K562 (cell line): Measurements from ENCODE around the gene SH3D19. TPM values are rescaled to one million over a fixed set of nuclear protein-coding genes. Genes with fewer than 3 reads are reported as not detected.
A peak's percentile ranks its signal among the peaks of the same experiment; 100 is the strongest.

Source experiments
- ATAC-seq: fragments of 200-7000 bp; cut with Tn5 transposase; 3 replicates; pipeline ENCODE4 v1.9.1; 2020; ENCODE audit warnings: moderate library complexity
- Bru-seq: library from RNA; stranded (reverse); fragments of 400-500 nt; gene quantifications from one replicate; lab custom pipeline; 2021; lab: Mats Ljungman, UMichigan
- BruChase-seq, 2 experiments: library from RNA; stranded (reverse); fragments of 400-500 nt; gene quantifications; one replicate each; lab custom pipeline; 2021; lab: Mats Ljungman, UMichigan
- BruUV-seq: library from RNA; stranded (reverse); fragments of 400-500 nt; replicated peaks from 2 replicates; lab custom pipeline; 2021; lab: Mats Ljungman, UMichigan
- CTCF ChIA-PET: fragments of 300-600 bp; formaldehyde crosslinking; extraction: SDS; loops from one replicate; lab custom pipeline; 2021; ENCODE audit warnings: low intra/inter-chr PET ratio; lab: Yijun Ruan, JAX
- POLR2A ChIA-PET: fragments of 300-600, 350-650 bp; sonication (Branson Sonifier 250); formaldehyde crosslinking; extraction: SDS; loops from one replicate; lab custom pipeline; 2021; ENCODE audit warnings: antibody characterized with exemption, inconsistent platforms; lab: Yijun Ruan, JAX
- DNase-seq, 4 experiments: peaks; one replicate each; pipeline versions ENCODE4 v3.0.0 to v3.0.0-alpha.2; 2011 to 2018; ENCODE audit warnings: low spot score in 3 of 4, mixed read lengths in 3 of 4; ENCODE audit errors: extremely low read depth in 1 of 4
- FAIRE-seq: peaks from 2 replicates; lab custom pipeline; 2011; peaks lifted over from hg19 to GRCh38; lab: Jason Lieb, UNC
- H2AFZ ChIP-seq: 2 replicates; pipeline ENCODE4 v1.6.0; 2011; ENCODE audit warnings: low read depth, low read length, control low read depth, inconsistent platforms
- H3K27ac ChIP-seq: fragments of 200-600 bp; 3 replicates; pipeline ENCODE4 v1.8.0; 2011; ENCODE audit warnings: low read depth, mild to moderate bottlenecking, control low read depth, inconsistent platforms, low read length, moderate library complexity, mixed read lengths; ENCODE audit errors: extremely low read depth
- H3K27me3 ChIP-seq, 2 experiments: fragments of 300-600 bp in 1 of 2; 2 replicates in 1 of 2; 3 replicates in 1 of 2; pipeline versions ENCODE4 v1.6.0 to v1.8.0; 2011; ENCODE audit warnings: inconsistent platforms in 2 of 2, low read length in 2 of 2, mild to moderate bottlenecking in 1 of 2, mixed read lengths in 1 of 2, moderate library complexity in 1 of 2; ENCODE audit not compliant: control insufficient read depth in 2 of 2, insufficient read depth in 2 of 2
- H3K36me3 ChIP-seq: fragments of 300-600 bp; 3 replicates; pipeline ENCODE4 v1.8.0; 2011; ENCODE audit warnings: mild to moderate bottlenecking, low read length, inconsistent platforms; ENCODE audit not compliant: control insufficient read depth, insufficient read depth
- H3K4me1 ChIP-seq, 2 experiments: fragments of 200-600 bp in 1 of 2; replicated peaks in 1 of 2; 2 replicates in 1 of 2; 3 replicates in 1 of 2; pipeline versions ENCODE4 v1.5.1 to v1.8.0; 2011; ENCODE audit warnings: inconsistent platforms in 2 of 2, low read length in 2 of 2, mild to moderate bottlenecking in 1 of 2, mixed read lengths in 1 of 2, moderate library complexity in 1 of 2; ENCODE audit not compliant: control insufficient read depth in 2 of 2, insufficient read depth in 2 of 2
- H3K4me2 ChIP-seq: 2 replicates; pipeline ENCODE4 v1.6.1; 2011; ENCODE audit warnings: low read length, control low read depth, inconsistent platforms, mixed read lengths; ENCODE audit not compliant: insufficient read depth
- H3K4me3 ChIP-seq: fragments of 200-600 bp; sonication (generic), shearing (Covaris generic); 2 replicates; pipeline ENCODE4 v1.5.1; 2016; ENCODE audit warnings: control low read depth, inconsistent platforms
- H3K79me2 ChIP-seq: fragments of 200-600 bp; 3 replicates; pipeline ENCODE4 v1.8.0; 2011; ENCODE audit warnings: low read length, inconsistent platforms; ENCODE audit not compliant: control insufficient read depth, insufficient read depth
- H3K9ac ChIP-seq, 2 experiments: 2 replicates each; pipeline versions ENCODE4 v1.6.0 to v1.6.1; 2011; ENCODE audit warnings: low read depth in 2 of 2, low read length in 2 of 2, control low read depth in 1 of 2, inconsistent platforms in 1 of 2, mild to moderate bottlenecking in 1 of 2, mixed read lengths in 1 of 2; ENCODE audit not compliant: insufficient read depth in 1 of 2
- H3K9me1 ChIP-seq: one replicate; pipeline ENCODE4 v1.6.0; 2011; ENCODE audit warnings: inconsistent platforms, mild to moderate bottlenecking, low read length, moderate library complexity; ENCODE audit not compliant: control insufficient read depth, insufficient read depth
- H3K9me3 ChIP-seq: replicated peaks from 2 replicates; pipeline ENCODE4 v1.5.1; 2011; ENCODE audit warnings: low read depth, low read length, inconsistent platforms; ENCODE audit not compliant: control insufficient read depth, insufficient read depth
- H4K20me1 ChIP-seq: replicated peaks from 2 replicates; pipeline ENCODE4 v1.6.1; 2011; ENCODE audit warnings: low read length, inconsistent platforms, mixed read lengths; ENCODE audit not compliant: control insufficient read depth, insufficient read depth
- CBX3 ChIP-seq, 2 experiments: IDR thresholded peaks; 1 replicate in 1 of 2; 2 replicates in 1 of 2; pipeline ENCODE4 v1.6.1; 2012; ENCODE audit warnings: inconsistent platforms in 2 of 2, low read length in 2 of 2, borderline replicate concordance in 1 of 2, control low read depth in 1 of 2
- KLF6 ChIP-seq: fragments of 250-450 bp; sonication (Bioruptor Pico); IDR thresholded peaks from 2 replicates; pipeline ENCODE4 v1.4.0; 2020; ENCODE audit warnings: mild to moderate bottlenecking, moderate library complexity, borderline replicate concordance
- LEF1 ChIP-seq: fragments of 450-650 bp; IDR thresholded peaks from 2 replicates; pipeline ENCODE4 v1.6.1; 2016; ENCODE audit warnings: mild to moderate bottlenecking
- MAFG ChIP-seq: fragments of 450-650 bp; conservative IDR thresholded peaks from 2 replicates; pipeline ENCODE4 v1.6.1; 2016; ENCODE audit warnings: missing genetic modification characterization, missing compliant biosample characterization
- MYNN ChIP-seq, 2 experiments: sonication (generic); formaldehyde crosslinking in 1 of 2; IDR thresholded peaks; 2 replicates each; pipeline versions ENCODE4 v1.5.0 to v1.6.1; 2016 to 2020; ENCODE audit warnings: antibody characterized with exemption in 1 of 2, missing genetic modification reagents in 1 of 2
- NFXL1 ChIP-seq: fragments of 450-650 bp; formaldehyde crosslinking; IDR thresholded peaks from 2 replicates; pipeline ENCODE4 v1.4.0; 2021; ENCODE audit warnings: mild to moderate bottlenecking
- POU5F1 ChIP-seq: fragments of 150-350 bp; IDR thresholded peaks from 2 replicates; pipeline ENCODE4 v1.6.1; 2014; ENCODE audit warnings: borderline replicate concordance, low read length, low read depth, mild to moderate bottlenecking; ENCODE audit not compliant: partially characterized antibody
- SOX6 ChIP-seq: fragments of 450-650 bp; IDR thresholded peaks from 2 replicates; pipeline ENCODE4 v1.6.1; 2014; ENCODE audit warnings: mild to moderate bottlenecking
- TRIM24 ChIP-seq, 2 experiments: fragments of 450-650 bp; IDR thresholded peaks; 2 replicates each; pipeline ENCODE4 v1.6.1; 2016
- ZFX ChIP-seq: sonication (generic); formaldehyde crosslinking; IDR thresholded peaks from 2 replicates; pipeline ENCODE4 v1.8.0; 2022; ENCODE audit warnings: mild to moderate bottlenecking, missing genetic modification reagents, moderate library complexity
- ZSCAN29 ChIP-seq: fragments of 450-650 bp; IDR thresholded peaks from 2 replicates; pipeline ENCODE4 v1.6.1; 2017
- WGBS: fragments of 100-300 bp; shearing (Covaris generic); methylation state at CpG from one replicate; pipeline ENCODE4 v1.1.6; 2016; ENCODE audit warnings: low coverage, mixed read lengths; ENCODE audit not compliant: insufficient coverage; ENCODE audit errors: missing lambda C conversion rate; 5-methylcytosine and 5-hydroxymethylcytosine counted together
- in situ Hi-C: fragments of 300-500 bp; cut with MboI; formaldehyde crosslinking; loops from 4 replicates; pipeline ENCODE4 v1.15.0; 2018; ENCODE audit warnings: inconsistent platforms, mixed read lengths
- intact Hi-C: fragments of 100-400 bp; cut with micrococcal nuclease; formaldehyde crosslinking; loops from 2 replicates; pipeline ENCODE4 v1.14.2; 2022
- long read RNA-seq, 3 experiments: library from polyadenylated mRNA in 2 of 3; library from RNA in 1 of 3; unstranded in 2 of 3; stranded (forward) in 1 of 3; transcript quantifications; one replicate each; pipeline ENCODE4 v2.0.0, GENCODE V29; 2019 to 2022
- polyA minus RNA-seq, 3 experiments: library from RNA; depleted of rRNA, polyadenylated mRNA; stranded (reverse); fragments of >200 nt; gene quantifications; 2 replicates each; pipeline ENCODE4 v1.2.3, GENCODE V29; 2011
- polyA plus RNA-seq, 8 experiments: library from polyadenylated mRNA; depleted of rRNA in 4 of 8; stranded (reverse) in 5 of 8; unstranded in 3 of 8; fragments of >200 nt; fragmentation: Nextera tagmentation in 2 of 8; fragmentation: Illumina TruSeq in 1 of 8; extraction: Ambion mirVana in 2 of 8; extraction: Trizol in 1 of 8; gene quantifications; 2 replicates each; pipeline versions ENCODE4 v1.2.1 to v1.2.3, GENCODE V29; 2011 to 2014; ENCODE audit warnings: inconsistent platforms in 1 of 8, missing spikeins in 1 of 8
- total RNA-seq, 7 experiments: library from RNA; depleted of rRNA in 6 of 7; stranded (reverse); fragments of >200 nt in 6 of 7; fragmentation: Illumina TruSeq in 2 of 7; extraction: Trizol in 2 of 7; gene quantifications; 2 replicates each; pipeline versions ENCODE4 v1.2.1 to v1.2.3, GENCODE V29; 2011 to 2021; ENCODE audit warnings: low replicate concordance in 1 of 7
- TF ChIP-seq, protein P1 (sequence below): sonication (generic); formaldehyde crosslinking; IDR thresholded peaks from 2 replicates; pipeline ENCODE4 v1.8.1; 2022; ENCODE audit warnings: missing genetic modification reagents

Gene SH3D19, protein sequence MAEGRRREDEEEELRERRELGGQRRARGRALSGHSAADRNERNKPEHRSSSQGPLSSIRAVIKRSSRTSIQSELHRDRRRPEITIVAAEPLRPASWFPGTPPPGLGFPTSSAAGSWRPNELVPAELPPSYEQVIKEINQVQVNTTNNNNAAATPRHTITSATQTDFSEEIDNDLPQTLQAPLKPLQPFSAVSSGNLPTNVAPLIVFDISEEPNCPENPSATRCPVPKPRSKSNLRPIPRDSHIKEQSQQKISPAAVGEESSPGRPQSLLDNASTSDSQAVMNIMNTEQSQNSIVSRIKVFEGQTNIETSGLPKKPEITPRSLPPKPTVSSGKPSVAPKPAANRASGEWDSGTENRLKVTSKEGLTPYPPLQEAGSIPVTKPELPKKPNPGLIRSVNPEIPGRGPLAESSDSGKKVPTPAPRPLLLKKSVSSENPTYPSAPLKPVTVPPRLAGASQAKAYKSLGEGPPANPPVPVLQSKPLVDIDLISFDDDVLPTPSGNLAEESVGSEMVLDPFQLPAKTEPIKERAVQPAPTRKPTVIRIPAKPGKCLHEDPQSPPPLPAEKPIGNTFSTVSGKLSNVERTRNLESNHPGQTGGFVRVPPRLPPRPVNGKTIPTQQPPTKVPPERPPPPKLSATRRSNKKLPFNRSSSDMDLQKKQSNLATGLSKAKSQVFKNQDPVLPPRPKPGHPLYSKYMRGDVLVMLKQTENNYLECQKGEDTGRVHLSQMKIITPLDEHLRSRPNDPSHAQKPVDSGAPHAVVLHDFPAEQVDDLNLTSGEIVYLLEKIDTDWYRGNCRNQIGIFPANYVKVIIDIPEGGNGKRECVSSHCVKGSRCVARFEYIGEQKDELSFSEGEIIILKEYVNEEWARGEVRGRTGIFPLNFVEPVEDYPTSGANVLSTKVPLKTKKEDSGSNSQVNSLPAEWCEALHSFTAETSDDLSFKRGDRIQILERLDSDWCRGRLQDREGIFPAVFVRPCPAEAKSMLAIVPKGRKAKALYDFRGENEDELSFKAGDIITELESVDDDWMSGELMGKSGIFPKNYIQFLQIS
- total RNA-seq (2011; cell fraction: chromatin; rRNA removed; ENCODE audit: low replicate concordance) = 0.09 TPM in 1 of 2 replicates, not detected in the other
- total RNA-seq (2011; cell fraction: nucleolus; rRNA removed) = not detected in 2 replicates
- 1.7 TPM in 1 of 2 replicates, not detected in the other for total RNA-seq (2011; cell fraction: nucleoplasm; rRNA removed)
- not detected in 2 replicates for total RNA-seq (2014; rRNA removed)
- total RNA-seq (2014; rRNA removed; fragmentation: Illumina TruSeq; extraction: Trizol) = not detected in 2 replicates
- not detected in 2 replicates for total RNA-seq (2015; rRNA removed; fragmentation: Illumina TruSeq; extraction: Trizol)
- total RNA-seq (2021) = 0.42 and 0.47 TPM in 2 replicates
- not detected in 2 replicates for polyA plus RNA-seq (2011; rRNA removed)
- polyA plus RNA-seq (2011; cell fraction: cytosol; rRNA removed) = 0.06 TPM in 1 of 2 replicates, not detected in the other
- 0.07 TPM in 1 of 2 replicates, not detected in the other for polyA plus RNA-seq (2011; cell fraction: nucleus; rRNA removed)
- polyA plus RNA-seq (2012) = 1.2 and 1.3 TPM in 2 replicates
- polyA plus RNA-seq (2014; fragmentation: Illumina TruSeq; extraction: Trizol) = not detected in 2 replicates
- polyA plus RNA-seq (2014; fragmentation: Nextera tagmentation; extraction: Ambion mirVana) = 1 to 10 TPM; 1.1 to 2.2 TPM
- not detected in 2 replicates for polyA plus RNA-seq (2014; rRNA removed)
- polyA minus RNA-seq (2011; rRNA and poly(A)+ RNA removed) = not detected in 2 replicates
- polyA minus RNA-seq (2011; cell fraction: cytosol; rRNA and poly(A)+ RNA removed) = 0.27 TPM in 1 of 2 replicates, not detected in the other
- polyA minus RNA-seq (2011; cell fraction: nucleus; rRNA and poly(A)+ RNA removed) = not detected in 2 replicates
- percentile 15 among the genes with signal in this experiment for Bru-seq, nascent RNA
- percentile 17 among the genes with signal in this experiment for BruChase-seq, experiment 1, labeled RNA remaining after a 2-hour chase
- BruChase-seq, experiment 2, labeled RNA remaining after a 6-hour chase = percentile 18 among the genes with signal in this experiment
- long read RNA-seq, experiment 1, partial matches to known transcripts = 0 of 14 reads
- long read RNA-seq, experiment 1, other reads (novel, unspliced or antisense) = 14 of 14 reads
- long read RNA-seq, experiment 2 = 0 reads
- long read RNA-seq, experiment 3 = 0 reads

DNA sequence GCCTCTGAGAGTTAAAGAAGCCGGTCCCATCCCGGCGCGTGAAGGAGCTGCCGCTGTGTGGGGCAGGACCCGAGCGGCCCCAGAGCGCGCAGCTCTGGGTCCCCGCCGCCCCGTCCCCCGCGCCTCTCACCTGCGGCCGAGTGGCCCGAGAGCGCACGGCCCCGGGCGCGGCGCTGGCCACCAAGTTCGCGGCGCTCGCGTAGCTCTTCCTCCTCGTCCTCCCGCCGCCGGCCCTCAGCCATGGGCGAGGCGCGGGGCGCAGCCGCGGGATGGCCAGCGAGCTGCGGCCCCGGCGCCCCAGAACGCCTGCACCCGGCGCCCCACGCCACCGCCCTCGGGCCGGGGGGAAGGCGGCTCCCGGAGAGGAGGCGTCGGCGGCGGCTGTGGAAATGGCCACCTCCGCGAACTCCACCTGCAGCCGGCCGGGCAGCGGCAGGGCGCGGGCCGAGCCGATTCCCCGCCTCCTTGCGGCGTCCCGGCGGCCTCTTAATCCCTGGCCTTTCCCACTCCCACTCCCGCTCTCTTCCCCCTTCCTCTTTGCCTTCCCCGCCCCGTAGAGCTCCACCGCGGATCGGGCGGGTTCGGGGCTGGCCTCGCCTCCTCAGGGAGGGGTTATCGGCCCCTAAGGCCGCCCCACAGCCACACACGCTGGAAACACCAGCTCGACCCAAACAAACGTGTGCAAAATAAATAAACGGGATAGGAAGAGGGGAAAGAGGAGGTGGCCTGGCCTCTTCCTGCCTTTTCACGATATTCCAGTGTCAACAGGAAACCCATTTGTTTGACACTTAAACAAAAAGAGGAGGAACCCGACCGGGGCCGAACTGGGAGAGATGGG, at the start of gene SH3D19:
Gene SH3D19, minus strand, starts transcription at position 495 of the 838 bp plus-strand sequence. Its CDS starts 253 bp downstream, at position 242.
- no peaks in the 10 kb centered on the region for H4K20me1 ChIP-seq
- H3K4me2 ChIP-seq = no peak within 1 kb of the TSS
- peak in 1 of 4 experiments; percentile 6 for DNase-seq
- no peak within 1 kb of the TSS for H2AFZ ChIP-seq
- intact Hi-C loops = no loop called here
- no peak within 1 kb of the TSS for H3K4me3 ChIP-seq
- POLR2A ChIA-PET = interaction anchor here (0.6 to 1.0 kb wide), 2 partner anchors 8 to 184 kb away, joined by 3 to 4 read pairs; no protein-coding TSS in a partner anchor
- H3K9me3 ChIP-seq = no peaks in the 10 kb centered on the region
- CTCF ChIA-PET = no interaction called here
- in situ Hi-C loops = no loop called here
- no peaks in the 10 kb centered on the region for H3K9me1 ChIP-seq
- H3K4me1 ChIP-seq = peaks cover 0 to 11% of the 10 kb centered on the region in 2 experiments; a peak in 2 of 5 replicates
- WGBS = 15% methylated on average over 46 of the region's 88 CpGs
- H3K79me2 ChIP-seq = no peaks in the 10 kb centered on the region
- H3K27ac ChIP-seq = no peak within 1 kb of the TSS
- peaks cover 22 to 29% of the 10 kb centered on the region in 2 experiments for H3K27me3 ChIP-seq
- no peak for FAIRE-seq
- H3K9ac ChIP-seq = no peak within 1 kb of the TSS; a peak in 1 of 4 replicates
- peak; percentile 43 for ATAC-seq
- no peaks in the 10 kb centered on the region for H3K36me3 ChIP-seq
- BruUV-seq = no TSS peak
- no peak for TF ChIP-seq NFXL1
- TF ChIP-seq TRIM24 (IDR thresholded peaks at IDR 0.05) = no peak
- no peak for TF ChIP-seq MAFG (tag)
- TF ChIP-seq, protein P1, sequence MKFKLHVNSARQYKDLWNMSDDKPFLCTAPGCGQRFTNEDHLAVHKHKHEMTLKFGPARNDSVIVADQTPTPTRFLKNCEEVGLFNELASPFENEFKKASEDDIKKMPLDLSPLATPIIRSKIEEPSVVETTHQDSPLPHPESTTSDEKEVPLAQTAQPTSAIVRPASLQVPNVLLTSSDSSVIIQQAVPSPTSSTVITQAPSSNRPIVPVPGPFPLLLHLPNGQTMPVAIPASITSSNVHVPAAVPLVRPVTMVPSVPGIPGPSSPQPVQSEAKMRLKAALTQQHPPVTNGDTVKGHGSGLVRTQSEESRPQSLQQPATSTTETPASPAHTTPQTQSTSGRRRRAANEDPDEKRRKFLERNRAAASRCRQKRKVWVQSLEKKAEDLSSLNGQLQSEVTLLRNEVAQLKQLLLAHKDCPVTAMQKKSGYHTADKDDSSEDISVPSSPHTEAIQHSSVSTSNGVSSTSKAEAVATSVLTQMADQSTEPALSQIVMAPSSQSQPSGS (CRISPR knock-in tag) = no peak
- TF ChIP-seq POU5F1 = no peak
- no peak for TF ChIP-seq ZFX (CRISPR knock-in tag)
- TF ChIP-seq KLF6 = no peak
- no peak for TF ChIP-seq LEF1
- no peak for TF ChIP-seq CBX3 (IDR thresholded peaks at IDR 0.05; ENCODE audit: borderline replicate concordance in 1 of 2, low read length in 2 of 2)
- TF ChIP-seq MYNN (IDR thresholded peaks at IDR 0.05) = no peak
- no peak for TF ChIP-seq MYNN (CRISPR knock-in tag; IDR thresholded peaks at IDR 0.05)
- no peak for TF ChIP-seq SOX6
- TF ChIP-seq ZSCAN29 = no peak
